T-cell (primary cell): Measurements from ENCODE around the gene BIN2. TPM values are rescaled to one million over a fixed set of nuclear protein-coding genes. Genes with fewer than 3 reads are reported as not detected.
A peak's percentile ranks its signal among the peaks of the same experiment; 100 is the strongest.

Source experiments
- ATAC-seq, 4 experiments: fragments of 200-7000 bp in 3 of 4; fragments of 150-1000 bp in 1 of 4; cut with Tn5 transposase; replicated peaks in 1 of 4; 1 replicate in 3 of 4; 2 replicates in 1 of 4; pipeline ENCODE4 v1.10.0; 2021; ENCODE audit warnings: moderate library complexity in 3 of 4, mild to moderate bottlenecking in 2 of 4, moderate number of reproducible peaks in 1 of 4
- CTCF ChIA-PET, 2 donors: fragments of 300-600 bp; sonication (Branson Sonifier 250); formaldehyde crosslinking; loops; one replicate each; lab custom pipeline; 2022; ENCODE audit warnings: antibody characterized with exemption in 2 of 2; lab: Charles Lee
- POLR2A ChIA-PET, 2 donors: fragments of 300-600 bp; sonication (Branson Sonifier 250); formaldehyde crosslinking; loops; one replicate each; lab custom pipeline; 2022; ENCODE audit warnings: antibody characterized with exemption in 2 of 2; lab: Charles Lee
- DNase-seq, 35 experiments: peaks; one replicate each; pipeline versions ENCODE4 v3.0.0 to v3.0.0-alpha.2; 2013 to 2023
- H3K27ac ChIP-seq: one replicate; pipeline ENCODE4 v1.5.1; 2013; ENCODE audit warnings: low read length
- H3K27me3 ChIP-seq, 2 experiments: replicated peaks in 1 of 2; 1 replicate in 1 of 2; 2 replicates in 1 of 2; pipeline versions ENCODE4 v1.6.1 to v1.7.0; 2013; ENCODE audit warnings: low read length in 1 of 2, mixed read lengths in 1 of 2; ENCODE audit not compliant: control insufficient read depth in 2 of 2, insufficient read depth in 2 of 2; ENCODE audit errors: extremely low read depth in 1 of 2
- H3K36me3 ChIP-seq, 2 donors: 1 replicate in 1 of 2; 2 replicates in 1 of 2; pipeline versions ENCODE4 v1.6.1 to v1.7.0; 2013; ENCODE audit warnings: low read length in 1 of 2; ENCODE audit not compliant: control insufficient read depth in 2 of 2, insufficient read depth in 1 of 2; ENCODE audit errors: extremely low read depth in 1 of 2
- H3K4me1 ChIP-seq, 2 experiments: 1 replicate in 1 of 2; 2 replicates in 1 of 2; pipeline versions ENCODE4 v1.6.1 to v1.7.0; 2013; ENCODE audit warnings: low read length in 2 of 2, mixed read lengths in 1 of 2; ENCODE audit not compliant: insufficient read depth in 2 of 2, control insufficient read depth in 1 of 2; ENCODE audit errors: extremely low read depth in 1 of 2
- H3K4me3 ChIP-seq, 2 donors: 1 replicate in 1 of 2; 2 replicates in 1 of 2; pipeline versions ENCODE4 v1.5.1 to v1.7.0; 2013; ENCODE audit warnings: mild to moderate bottlenecking in 2 of 2, low read length in 1 of 2, moderate library complexity in 1 of 2; ENCODE audit not compliant: control insufficient read depth in 1 of 2; ENCODE audit errors: extremely low read depth in 1 of 2
- H3K9me3 ChIP-seq: 2 replicates; pipeline ENCODE4 v1.7.0; 2013
- H3K27ac Mint-ChIP-seq, 2 donors: one replicate each; pipeline ENCODE4 v1.8.0; 2020 to 2021; ENCODE audit warnings: mild to moderate bottlenecking in 2 of 2, mixed read lengths in 2 of 2
- H3K27me3 Mint-ChIP-seq, 2 donors: one replicate each; pipeline ENCODE4 v1.8.0; 2021 to 2022; ENCODE audit warnings: mixed read lengths in 2 of 2
- H3K36me3 Mint-ChIP-seq: one replicate; pipeline ENCODE4 v1.8.0; 2021; ENCODE audit warnings: mixed read lengths
- H3K4me1 Mint-ChIP-seq, 3 donors: one replicate each; pipeline ENCODE4 v1.8.0; 2020 to 2022; ENCODE audit warnings: mixed read lengths in 3 of 3, mild to moderate bottlenecking in 1 of 3
- H3K4me3 Mint-ChIP-seq, 3 donors: one replicate each; pipeline ENCODE4 v1.8.0; 2020 to 2022; ENCODE audit warnings: mild to moderate bottlenecking in 3 of 3, mixed read lengths in 3 of 3, moderate library complexity in 3 of 3
- H3K9me3 Mint-ChIP-seq, 3 donors: one replicate each; pipeline ENCODE4 v1.8.0; 2020 to 2022; ENCODE audit warnings: mixed read lengths in 3 of 3
- WGBS: methylation state at CpG from one replicate; pipeline ENCODE4 v1.1.5; 2013; ENCODE audit warnings: missing lambda C conversion rate; ENCODE audit not compliant: insufficient coverage; 5-methylcytosine and 5-hydroxymethylcytosine counted together
- total RNA-seq, 35 experiments: library from RNA in 6 of 35; stranded (reverse) in 6 of 35; fragments of 120-200 nt in 1 of 35; gene quantifications; one replicate each; pipeline versions ENCODE4 v1.2.1 to v1.2.4 and lab custom pipeline; 2013 to 2026

Gene BIN2
- total RNA-seq, 5 donors from 2014 or later (not counting 1 experiment from before 2014, with no cell fraction given), result 196 to 240 (median 202) TPM

- peaks cover 8% of the 10 kb centered on the region for H3K36me3 Mint-ChIP-seq
- no peak for DNase-seq
- Histone ChIP-seq H3K27ac (no peak overlapping the region), H3K27me3 (no peaks in the 10 kb centered on the region), H3K9me3 (no peaks in the 10 kb centered on the region), H3K4me3 (no peak overlapping the region), H3K36me3 (no peaks in the 10 kb centered on the region), H3K4me1 (no peaks in the 10 kb centered on the region)
- no peak for ATAC-seq
- ChIA-PET POLR2A (no interaction called here), CTCF (no interaction called here)
- WGBS, result 78% methylated on average over 2 of the region's 4 CpGs
- H3K4me1 Mint-ChIP-seq, result peaks cover 2 to 6% (median 5%) of the 10 kb centered on the region in 3 donors
- no peaks in the 10 kb centered on the region for H3K9me3 Mint-ChIP-seq
- H3K27me3 Mint-ChIP-seq, result no peaks in the 10 kb centered on the region
- H3K4me3 Mint-ChIP-seq, result no peak overlapping the region
- H3K27ac Mint-ChIP-seq, result no peak overlapping the region
Measured at GRCh38 chr12:51254536-51254935, 69.4 kb downstream of the BIN2 start.

GRCh38 chr12:51253276-51253675, 70.7 kb downstream of the BIN2 start:
- POLR2A ChIA-PET, result interaction anchor here in 1 of 2 donors (0.7 kb wide), 1 partner anchor 227 kb away, joined by 3 read pairs; no protein-coding TSS in a partner anchor
- WGBS, result no CpG with 5 or more reads among the region's 1 CpG
- no peak for ATAC-seq

GRCh38 chr12:51247523-51248206, 76.3 kb downstream of the BIN2 start:
- no peak for DNase-seq

More at GRCh38 chr12:51253276-51253675, 70.7 kb downstream of the BIN2 start:
- no peak overlapping the region for H3K27ac ChIP-seq
- H3K27me3 ChIP-seq, result no peaks in the 10 kb centered on the region
- no peak overlapping the region for H3K4me3 ChIP-seq
- Mint-ChIP-seq H3K4me3 (no peak overlapping the region), H3K27me3 (no peaks in the 10 kb centered on the region), H3K36me3 (peaks cover 8% of the 10 kb centered on the region), H3K9me3 (no peaks in the 10 kb centered on the region), H3K27ac (no peak overlapping the region), H3K4me1 (peaks cover 6 to 12% (median 9%) of the 10 kb centered on the region in 3 donors)
- H3K36me3 ChIP-seq, result no peaks in the 10 kb centered on the region
- no peaks in the 10 kb centered on the region for H3K9me3 ChIP-seq
- CTCF ChIA-PET, result interaction anchor here in 1 of 2 donors (0.7 to 1.0 kb wide), 2 partner anchors 13 to 164 kb away, joined by 3 to 4 read pairs; no protein-coding TSS in a partner anchor
- peaks cover 4 to 7% of the 10 kb centered on the region in 2 experiments for H3K4me1 ChIP-seq
- DNase-seq, result no peak

GRCh38 chr12:51246254-51246853, 77.6 kb downstream of the BIN2 start:
- Histone ChIP-seq H3K4me3 (peak overlapping the region in 1 of 2 donors; percentile 47), H3K9me3 (no peaks in the 10 kb centered on the region), H3K4me1 (peaks cover 31 to 46% of the 10 kb centered on the region in 2 experiments), H3K36me3 (peaks cover 0 to 33% of the 10 kb centered on the region in 2 donors), H3K27me3 (no peaks in the 10 kb centered on the region), H3K27ac (peak overlapping the region; percentile 80)
- WGBS, result 0% methylated on average over 1 of the region's 7 CpGs
- Mint-ChIP-seq H3K4me3 (peak overlapping the region in 1 of 3 donors; percentile 29), H3K9me3 (no peaks in the 10 kb centered on the region), H3K27ac (peak overlapping the region; percentile 83 to 85), H3K4me1 (peaks cover 56 to 62% (median 61%) of the 10 kb centered on the region in 3 donors), H3K36me3 (peaks cover 23% of the 10 kb centered on the region), H3K27me3 (no peaks in the 10 kb centered on the region)
- ATAC-seq (peak; percentile 56 to 80 (median 60)), DNase-seq (peak in 29 of 35 experiments; percentile 11 to 68 (median 39))
- POLR2A ChIA-PET, result interaction anchor here (0.6 to 1.7 kb wide), 2 partner anchors 29 to 33 kb away, joined by 3 to 7 read pairs; partner anchors contain the start of gene POU6F1 (in 1 of the 2)
- CTCF ChIA-PET, result interaction anchor here (0.6 to 1.3 kb wide), 3 partner anchors 16 to 28 kb away, joined by 3 to 12 read pairs (median 3); partner anchors contain the start of gene POU6F1 (in 1 of the 2)

More at GRCh38 chr12:51247523-51248206, 76.3 kb downstream of the BIN2 start:
- H3K27ac Mint-ChIP-seq, result peak overlapping the region; percentile 85 to 89
- no peak overlapping the region for H3K4me3 ChIP-seq
- H3K4me1 ChIP-seq, result peaks cover 28 to 35% of the 10 kb centered on the region in 2 experiments
- H3K27ac ChIP-seq, result peak overlapping the region; percentile 80
- CTCF ChIA-PET, result interaction anchor here in 1 of 2 donors (1.3 kb wide), 1 partner anchor 30 kb away, joined by 12 read pairs; the partner anchor contains the start of gene POU6F1
- no peaks in the 10 kb centered on the region for H3K9me3 ChIP-seq
- peaks cover 44 to 51% (median 49%) of the 10 kb centered on the region in 3 donors for H3K4me1 Mint-ChIP-seq
- no peaks in the 10 kb centered on the region for H3K9me3 Mint-ChIP-seq
- WGBS, result 75% methylated on average over 13 of the region's 14 CpGs
- peaks cover 15% of the 10 kb centered on the region for H3K36me3 Mint-ChIP-seq
- no peaks in the 10 kb centered on the region for H3K27me3 Mint-ChIP-seq
- POLR2A ChIA-PET, result no interaction called here
- peak overlapping the region in 1 of 3 donors; percentile 29 for H3K4me3 Mint-ChIP-seq
- H3K27me3 ChIP-seq, result no peaks in the 10 kb centered on the region
- H3K36me3 ChIP-seq, result peaks cover 0 to 20% of the 10 kb centered on the region in 2 donors
- ATAC-seq, result no peak

GRCh38 chr12:51245476-51246253, 78.3 kb downstream of the BIN2 start:
- H3K4me1 ChIP-seq, result peaks cover 31 to 53% of the 10 kb centered on the region in 2 experiments
- H3K9me3 ChIP-seq, result no peaks in the 10 kb centered on the region
- Mint-ChIP-seq H3K27ac (peak overlapping the region; percentile 83 to 85), H3K9me3 (no peaks in the 10 kb centered on the region), H3K4me3 (peak overlapping the region in 1 of 3 donors; percentile 29), H3K27me3 (no peaks in the 10 kb centered on the region), H3K4me1 (peaks cover 63 to 69% (median 68%) of the 10 kb centered on the region in 3 donors), H3K36me3 (peaks cover 30% of the 10 kb centered on the region)
- WGBS, result 85% methylated on average over 4 of the region's 11 CpGs
- DNase-seq (no peak), ATAC-seq (peak in 2 of 4 experiments; percentile 7 to 20)
- peaks cover 0 to 40% of the 10 kb centered on the region in 2 donors for H3K36me3 ChIP-seq
- POLR2A ChIA-PET, result interaction anchor here (0.5 to 1.7 kb wide), 5 partner anchors 20 to 1252 kb away, joined by 3 to 8 read pairs (median 5); partner anchors contain the start of gene POU6F1 (in 1 of the 2)
- peak overlapping the region; percentile 80 for H3K27ac ChIP-seq
- H3K27me3 ChIP-seq, result no peaks in the 10 kb centered on the region
- no peak overlapping the region for H3K4me3 ChIP-seq
- CTCF ChIA-PET, result interaction anchor here (0.6 to 0.8 kb wide), 2 partner anchors 17 to 18 kb away, joined by 3 read pairs; no protein-coding TSS in a partner anchor
